ENCODE results near the gene IZUMO2. TPM values are rescaled to one million over a fixed set of nuclear protein-coding genes. Genes with fewer than 3 reads are reported as not detected.

The IZUMO2 gene
- total RNA-seq, 6 experiments from 2014 or later = not detected

- DNase-seq (no peak), ATAC-seq (peak in 3 of 4 donors; percentile 25 to 67 (median 40))
- Histone ChIP-seq H3K4me3 (no peak overlapping the region), H3K27me3 (no peaks in the 10 kb centered on the region), H3K27ac (no peak overlapping the region), H3K9me3 (no peaks in the 10 kb centered on the region), H3K4me1 (no peaks in the 10 kb centered on the region), H3K36me3 (no peaks in the 10 kb centered on the region)
- intact Hi-C loops (cut with DNase I) = no loop called here
- TF ChIP-seq POLR2A (IDR thresholded peaks at IDR 0.05) (no peak), CTCF (IDR thresholded peaks at IDR 0.05) (no peak)
- 53% methylated on average over 5 of the region's 8 CpGs for WGBS (ENCODE audit: insufficient coverage, low coverage, low lambda C conversion rate, missing lambda C conversion rate)
These were observed 10.0 kb upstream of the IZUMO2 start for GRCh38 chr19:50173127-50173526.

GRCh38 chr19:50172726-50173125 lies 9.6 kb upstream of the IZUMO2 start:
- Histone ChIP-seq H3K36me3 (no peaks in the 10 kb centered on the region), H3K27ac (no peak overlapping the region), H3K4me3 (no peak overlapping the region), H3K27me3 (no peaks in the 10 kb centered on the region), H3K4me1 (no peaks in the 10 kb centered on the region), H3K9me3 (no peaks in the 10 kb centered on the region)
- TF ChIP-seq CTCF (IDR thresholded peaks at IDR 0.05) (no peak), POLR2A (IDR thresholded peaks at IDR 0.05) (no peak)
- DNase-seq (no peak), ATAC-seq (no peak)
- intact Hi-C loops (cut with DNase I) = no loop called here

GRCh38 chr19:50171752-50172151 lies 8.7 kb upstream of the IZUMO2 start:
- Histone ChIP-seq H3K27me3 (no peaks in the 10 kb centered on the region), H3K36me3 (no peaks in the 10 kb centered on the region), H3K27ac (no peak overlapping the region), H3K4me1 (no peaks in the 10 kb centered on the region), H3K9me3 (no peaks in the 10 kb centered on the region), H3K4me3 (no peak overlapping the region)
- 90% methylated on average over 3 of the region's 5 CpGs for WGBS (ENCODE audit: insufficient coverage, low coverage, low lambda C conversion rate, missing lambda C conversion rate)
- TF ChIP-seq POLR2A (IDR thresholded peaks at IDR 0.05) (no peak), CTCF (IDR thresholded peaks at IDR 0.05) (no peak)
- intact Hi-C loops (cut with DNase I) = no loop called here
- DNase-seq = no peak
- no peak for ATAC-seq

GRCh38 chr19:50167314-50167721 lies 4.2 kb upstream of the IZUMO2 start:
- no peak for TF ChIP-seq POLR2A (IDR thresholded peaks at IDR 0.05)
- no peak for TF ChIP-seq CTCF (IDR thresholded peaks at IDR 0.05)
- H3K4me1 ChIP-seq = no peaks in the 10 kb centered on the region
- ATAC-seq = no peak
- no peaks in the 10 kb centered on the region for H3K9me3 ChIP-seq
- intact Hi-C loops (cut with DNase I) = loop anchor here (5.0 to 10.0 kb wide), 2 partner anchors 87 to 90 kb away; no protein-coding TSS in a partner anchor
- no peak overlapping the region for H3K4me3 ChIP-seq
- no peaks in the 10 kb centered on the region for H3K36me3 ChIP-seq
- H3K27me3 ChIP-seq = no peaks in the 10 kb centered on the region
- no peak overlapping the region for H3K27ac ChIP-seq
- 0% methylated on average over 1 of the region's 12 CpGs for WGBS (ENCODE audit: insufficient coverage, low coverage, low lambda C conversion rate, missing lambda C conversion rate)
- no peak for DNase-seq

GRCh38 chr19:50159078-50159477 lies 4.0 kb downstream of the IZUMO2 start:
- Histone ChIP-seq H3K27ac (no peak overlapping the region), H3K4me1 (no peaks in the 10 kb centered on the region), H3K36me3 (no peaks in the 10 kb centered on the region), H3K9me3 (no peaks in the 10 kb centered on the region), H3K27me3 (no peaks in the 10 kb centered on the region), H3K4me3 (no peak overlapping the region)
- TF ChIP-seq POLR2A (IDR thresholded peaks at IDR 0.05) = no peak
- no peak for TF ChIP-seq CTCF (IDR thresholded peaks at IDR 0.05)
- intact Hi-C loops (cut with DNase I) = no loop called here
- no CpG with 5 or more reads among the region's 2 CpGs for WGBS (ENCODE audit: insufficient coverage, low coverage, low lambda C conversion rate, missing lambda C conversion rate)
- no peak for ATAC-seq
- DNase-seq = no peak

All from right lobe of liver (tissue), 6 donors.